Endothelial cell of umbilical vein (primary cell): Measurements from ENCODE around the gene LRSAM1. TPM values are rescaled to one million over a fixed set of nuclear protein-coding genes. Genes with fewer than 3 reads are reported as not detected.

Experiments
- BruUV-seq: library from RNA; stranded (reverse); fragments of 400-500 nt; replicated peaks from 2 replicates; lab custom pipeline; 2021; lab: Mats Ljungman, UMichigan
- CTCF ChIA-PET: fragments of 300-600, 350-600 bp; sonication (Branson Sonifier 250); formaldehyde crosslinking; loops from one replicate; lab custom pipeline; 2021; ENCODE audit warnings: antibody characterized with exemption, inconsistent platforms; lab: Charles Lee
- POLR2A ChIA-PET: fragments of 300-600, 350-600 bp; sonication (Branson Sonifier 250); formaldehyde crosslinking; loops from one replicate; lab custom pipeline; 2021; ENCODE audit warnings: antibody characterized with exemption, inconsistent platforms; lab: Charles Lee
- DNase-seq: peaks from one replicate; pipeline ENCODE4 v3.0.0-alpha.2; 2011; ENCODE audit warnings: low read depth, low spot score
- FAIRE-seq: peaks from 2 replicates; lab custom pipeline; 2011; peaks lifted over from hg19 to GRCh38; lab: Jason Lieb, UNC
- H2AFZ ChIP-seq: 2 replicates; pipeline ENCODE4 v1.6.0; 2012; ENCODE audit warnings: low read depth, low read length, control low read depth, inconsistent platforms
- H3K27ac ChIP-seq: 2 replicates; pipeline ENCODE4 v1.5.1; 2011; ENCODE audit warnings: low read depth, mild to moderate bottlenecking, control low read depth, low read length, moderate library complexity; ENCODE audit not compliant: insufficient read depth
- H3K27me3 ChIP-seq, 2 experiments: 2 replicates each; pipeline versions ENCODE4 v1.6.0 to v1.6.1; 2011; ENCODE audit warnings: low read length in 2 of 2, mixed read lengths in 1 of 2; ENCODE audit not compliant: control insufficient read depth in 2 of 2, insufficient read depth in 2 of 2
- H3K36me3 ChIP-seq, 2 experiments: 2 replicates in 1 of 2; 3 replicates in 1 of 2; pipeline ENCODE4 v1.5.1; 2011; ENCODE audit warnings: low read length in 2 of 2, mild to moderate bottlenecking in 1 of 2, moderate library complexity in 1 of 2; ENCODE audit not compliant: control insufficient read depth in 2 of 2, insufficient read depth in 2 of 2; ENCODE audit errors: extremely low read depth in 1 of 2
- H3K4me1 ChIP-seq: 3 replicates; pipeline ENCODE4 v1.5.1; 2011; ENCODE audit warnings: mild to moderate bottlenecking, low read length; ENCODE audit not compliant: control insufficient read depth, insufficient read depth; ENCODE audit errors: extremely low read depth
- H3K4me2 ChIP-seq: 2 replicates; pipeline ENCODE4 v1.6.1; 2011; ENCODE audit warnings: low read length, control low read depth, mixed read lengths; ENCODE audit not compliant: insufficient read depth
- H3K4me3 ChIP-seq, 3 experiments: fragments of 200-600 bp in 1 of 3; sonication (generic), shearing (Covaris generic) in 1 of 3; replicated peaks in 1 of 3; 2 replicates each; pipeline ENCODE4 v1.5.1; 2011 to 2016; ENCODE audit warnings: control low read depth in 3 of 3, low read length in 3 of 3, mild to moderate bottlenecking in 2 of 3, inconsistent platforms in 1 of 3, low read depth in 1 of 3, moderate library complexity in 1 of 3; ENCODE audit not compliant: insufficient read depth in 1 of 3
- H3K79me2 ChIP-seq: 2 replicates; pipeline ENCODE4 v1.6.0; 2012; ENCODE audit warnings: low read length, inconsistent platforms; ENCODE audit not compliant: control insufficient read depth, insufficient read depth
- H3K9ac ChIP-seq: replicated peaks from 2 replicates; pipeline ENCODE3; 2011; ENCODE audit warnings: low read length, control low read depth; ENCODE audit not compliant: insufficient read depth; ENCODE audit errors: extremely low read depth
- H3K9me1 ChIP-seq: replicated peaks from 3 replicates; pipeline ENCODE4 v1.6.0; 2011; ENCODE audit warnings: mild to moderate bottlenecking, low read length; ENCODE audit not compliant: control insufficient read depth, insufficient read depth; ENCODE audit errors: extremely low read depth
- H3K9me3 ChIP-seq: replicated peaks from 2 replicates; pipeline ENCODE4 v1.5.1; 2012; ENCODE audit warnings: low read length, inconsistent platforms; ENCODE audit not compliant: control insufficient read depth, insufficient read depth
- H4K20me1 ChIP-seq: replicated peaks from 2 replicates; pipeline ENCODE3; 2011; ENCODE audit warnings: mild to moderate bottlenecking, low read length; ENCODE audit not compliant: control insufficient read depth, insufficient read depth; ENCODE audit errors: extremely low read depth
- EZH2 ChIP-seq: IDR thresholded peaks from 2 replicates; pipeline ENCODE4 v1.6.1; 2012; ENCODE audit warnings: borderline replicate concordance, low read depth, mild to moderate bottlenecking, moderate library complexity, low read length, inconsistent platforms; ENCODE audit not compliant: severe bottlenecking
- FOS ChIP-seq: IDR thresholded peaks from 2 replicates; pipeline ENCODE4 v1.6.1; 2011; ENCODE audit warnings: mild to moderate bottlenecking, low read length, moderate library complexity, borderline replicate concordance; ENCODE audit not compliant: insufficient read depth
- GATA2 ChIP-seq: IDR thresholded peaks from 2 replicates; pipeline ENCODE4 v1.7.0; 2011; ENCODE audit warnings: low read depth, mild to moderate bottlenecking, moderate library complexity, mixed read lengths, low read length; ENCODE audit not compliant: insufficient read length, insufficient read depth
- JUN ChIP-seq: IDR thresholded peaks from 2 replicates; pipeline ENCODE4 v1.6.1; 2011; ENCODE audit warnings: borderline replicate concordance, low read depth; ENCODE audit not compliant: insufficient read length, insufficient read depth
- MYC ChIP-seq: IDR thresholded peaks from one replicate; pipeline ENCODE4 v1.6.1; 2011; ENCODE audit warnings: mild to moderate bottlenecking, low read depth, low read length
- POLR2A ChIP-seq: IDR thresholded peaks from 2 replicates; pipeline ENCODE4 v1.6.1; 2012; ENCODE audit warnings: low read depth, mild to moderate bottlenecking, control low read depth, low read length
- POLR2AphosphoS5 ChIP-seq: IDR thresholded peaks from 2 replicates; pipeline ENCODE4 v1.6.1; 2012; ENCODE audit warnings: low read depth, mild to moderate bottlenecking, control low read depth, low read length, moderate library complexity; ENCODE audit not compliant: insufficient read depth
- dilution Hi-C: fragments of 300-500 bp; cut with MboI; formaldehyde crosslinking; loops from one replicate; pipeline ENCODE4 v1.15.0; 2019; ENCODE audit warnings: low sequenced_read_pairs; ENCODE audit not compliant: extremely low pct_ligation_motif_present
- intact Hi-C: fragments of 100-400 bp; cut with micrococcal nuclease; formaldehyde crosslinking; loops from one replicate; pipeline ENCODE4 v1.10.0; 2022
- polyA plus RNA-seq, 4 experiments: library from polyadenylated mRNA; depleted of rRNA in 3 of 4; stranded (reverse) in 3 of 4; unstranded in 1 of 4; fragments of >200 nt; gene quantifications; 2 replicates each; pipeline versions ENCODE4 v1.2.1 to v1.2.3, GENCODE V29; 2011 to 2012; ENCODE audit warnings: missing spikeins in 1 of 4
- total RNA-seq: library from RNA; stranded (reverse); gene quantifications from 2 replicates; pipeline ENCODE4 v1.2.3, GENCODE V29; 2021
- TF ChIP-seq, protein P1 (sequence below), 2 donors: IDR thresholded peaks; 1 replicate in 1 of 2; 2 replicates in 1 of 2; pipeline ENCODE4 v1.5.1; 2011; ENCODE audit warnings: low read length in 2 of 2, mild to moderate bottlenecking in 2 of 2, moderate library complexity in 2 of 2, control low read depth in 1 of 2, inconsistent platforms in 1 of 2, low read depth in 1 of 2; ENCODE audit not compliant: insufficient read depth in 1 of 2; ENCODE audit errors: extremely low read depth in 1 of 2
- TF ChIP-seq, protein P2 (sequence below): IDR thresholded peaks from 2 replicates; pipeline ENCODE4 v1.6.1; 2011; ENCODE audit not compliant: insufficient read depth, insufficient read length

The LRSAM1 gene
- total and polyA plus RNA-seq, 2 donors (not counting 3 experiments of a cell fraction or from before 2014, with no cell fraction given): 10.8 to 18.9 TPM

DNA sequence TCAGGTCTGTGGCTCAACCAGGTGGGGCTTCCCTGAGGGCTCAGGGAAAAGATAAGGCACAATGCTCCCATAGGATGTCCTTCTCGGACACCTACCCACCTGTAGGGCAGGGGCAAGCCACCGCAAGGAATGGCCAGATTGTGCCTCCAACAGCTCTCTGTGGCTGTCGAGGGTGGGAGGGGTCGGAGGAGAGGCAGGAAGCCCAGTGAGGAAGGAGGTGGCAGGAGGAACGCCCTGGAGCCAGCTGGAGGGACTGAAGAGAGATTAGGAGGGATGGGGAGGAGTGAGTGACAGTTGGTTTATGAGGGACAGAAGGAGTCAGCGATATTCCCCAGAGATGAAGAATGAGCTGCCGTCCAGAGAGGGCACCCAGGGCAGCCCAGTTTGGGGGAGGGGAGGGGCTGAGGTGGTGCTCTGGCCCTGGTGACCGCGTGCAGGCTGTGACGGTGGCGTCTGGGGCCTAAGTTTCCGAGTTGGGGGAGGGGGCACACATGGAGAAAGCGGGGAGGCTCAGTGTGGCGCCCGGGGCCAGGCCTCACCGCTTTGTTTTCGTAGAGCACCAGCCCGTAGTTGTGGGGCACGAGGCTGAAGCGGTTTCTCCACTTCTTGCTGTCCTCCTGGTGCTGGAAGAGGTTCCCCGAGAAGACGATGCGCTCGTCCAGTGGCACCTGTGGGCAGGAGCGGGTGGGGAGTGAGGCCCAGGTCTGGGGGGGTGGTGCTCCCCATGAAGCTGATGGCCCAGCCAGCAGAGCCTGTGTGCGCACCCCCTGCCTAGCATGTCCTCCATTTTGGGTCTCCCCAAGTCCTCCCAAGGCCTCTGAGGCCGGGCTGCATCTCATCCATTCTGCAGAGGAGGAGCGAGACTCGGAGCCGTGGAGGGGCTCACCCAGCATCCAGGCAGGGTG, 75.6 kb downstream of the LRSAM1 start:
- intact Hi-C loops: loop anchor here (10.0 kb wide), 1 partner anchor 388 kb away; the partner anchor contains the start of gene ST6GALNAC4
- CTCF ChIA-PET: interaction anchor here (0.8 to 2.6 kb wide), 15 partner anchors 9 to 302 kb away, joined by 3 to 53 read pairs (median 4); partner anchors contain the start of gene TOR2A
- BruUV-seq: TSS peak; percentile 7

More for the DNA sequence above, 75.6 kb downstream of the LRSAM1 start:
- H3K4me2 ChIP-seq: no peak overlapping the region
- no peaks in the 10 kb centered on the region for H3K27me3 ChIP-seq
- H3K4me1 ChIP-seq: peaks cover 42% of the 10 kb centered on the region
- H3K79me2 ChIP-seq: peaks cover 46% of the 10 kb centered on the region
- H3K9me1 ChIP-seq: no peaks in the 10 kb centered on the region
- no peak overlapping the region for H3K27ac ChIP-seq
- no peaks in the 10 kb centered on the region for H4K20me1 ChIP-seq
- DNase-seq (no peak), FAIRE-seq (no peak)
- POLR2A ChIA-PET: interaction anchor here (0.7 to 0.9 kb wide), 2 partner anchors 57 to 185 kb away, joined by 4 read pairs; no protein-coding TSS in a partner anchor
- H2AFZ ChIP-seq: no peak overlapping the region
- H3K9me3 ChIP-seq: no peaks in the 10 kb centered on the region
- TF ChIP-seq, protein P1, sequence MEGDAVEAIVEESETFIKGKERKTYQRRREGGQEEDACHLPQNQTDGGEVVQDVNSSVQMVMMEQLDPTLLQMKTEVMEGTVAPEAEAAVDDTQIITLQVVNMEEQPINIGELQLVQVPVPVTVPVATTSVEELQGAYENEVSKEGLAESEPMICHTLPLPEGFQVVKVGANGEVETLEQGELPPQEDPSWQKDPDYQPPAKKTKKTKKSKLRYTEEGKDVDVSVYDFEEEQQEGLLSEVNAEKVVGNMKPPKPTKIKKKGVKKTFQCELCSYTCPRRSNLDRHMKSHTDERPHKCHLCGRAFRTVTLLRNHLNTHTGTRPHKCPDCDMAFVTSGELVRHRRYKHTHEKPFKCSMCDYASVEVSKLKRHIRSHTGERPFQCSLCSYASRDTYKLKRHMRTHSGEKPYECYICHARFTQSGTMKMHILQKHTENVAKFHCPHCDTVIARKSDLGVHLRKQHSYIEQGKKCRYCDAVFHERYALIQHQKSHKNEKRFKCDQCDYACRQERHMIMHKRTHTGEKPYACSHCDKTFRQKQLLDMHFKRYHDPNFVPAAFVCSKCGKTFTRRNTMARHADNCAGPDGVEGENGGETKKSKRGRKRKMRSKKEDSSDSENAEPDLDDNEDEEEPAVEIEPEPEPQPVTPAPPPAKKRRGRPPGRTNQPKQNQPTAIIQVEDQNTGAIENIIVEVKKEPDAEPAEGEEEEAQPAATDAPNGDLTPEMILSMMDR (IDR thresholded peaks at IDR 0.05; ENCODE audit: extremely low read depth in 1 of 2, insufficient read depth in 1 of 2, low read depth in 1 of 2, low read length in 2 of 2): no peak
- no peak for TF ChIP-seq JUN
- no peak for TF ChIP-seq POLR2AphosphoS5
- TF ChIP-seq MYC: no peak
- TF ChIP-seq FOS: no peak
- no peak for TF ChIP-seq GATA2
- TF ChIP-seq POLR2A: no peak
- TF ChIP-seq, protein P2, sequence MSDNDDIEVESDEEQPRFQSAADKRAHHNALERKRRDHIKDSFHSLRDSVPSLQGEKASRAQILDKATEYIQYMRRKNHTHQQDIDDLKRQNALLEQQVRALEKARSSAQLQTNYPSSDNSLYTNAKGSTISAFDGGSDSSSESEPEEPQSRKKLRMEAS: no peak
- no peak for TF ChIP-seq EZH2
- H3K36me3 ChIP-seq: peaks cover 22 to 23% of the 10 kb centered on the region in 2 experiments
- no peak overlapping the region for H3K4me3 ChIP-seq
- dilution Hi-C loops: no loop called here
- H3K9ac ChIP-seq: no peak overlapping the region
